OCI-LY7 (cell line): ENCODE measurements around the gene DNAH17. TPM values are rescaled to one million over a fixed set of nuclear protein-coding genes. Genes with fewer than 3 reads are reported as not detected.
A peak's percentile ranks its signal among the peaks of the same experiment; 100 is the strongest.

Experiments used
- BruUV-seq: library from RNA; stranded (reverse); fragments of 400-500 nt; replicated peaks from 2 replicates; lab custom pipeline; 2021; lab: Mats Ljungman, UMichigan
- CTCF ChIA-PET: fragments of 300-600 bp; sonication (Branson Sonifier 250); formaldehyde crosslinking; loops from one replicate; lab custom pipeline; 2022; ENCODE audit warnings: antibody characterized with exemption; ENCODE audit not compliant: unreplicated experiment; lab: Charles Lee
- POLR2A ChIA-PET: fragments of 300-600 bp; sonication (Branson Sonifier 250); formaldehyde crosslinking; loops from one replicate; lab custom pipeline; 2022; ENCODE audit warnings: antibody characterized with exemption; lab: Charles Lee
- DNase-seq: peaks from one replicate; pipeline ENCODE4 v3.0.0-alpha.2; 2015; ENCODE audit warnings: low spot score
- H2AFZ ChIP-seq: fragments of 200-600 bp; sonication (generic), shearing (Covaris generic); 2 replicates; pipeline ENCODE4 v1.6.1; 2014; ENCODE audit warnings: mild to moderate bottlenecking, antibody characterized with exemption, low read length, moderate library complexity
- H3K27ac ChIP-seq: fragments of 200-600 bp; sonication (generic); 2 replicates; pipeline ENCODE4 v1.5.1; 2014; ENCODE audit warnings: mixed run types, low read depth, mild to moderate bottlenecking, moderate library complexity, low read length, inconsistent platforms; ENCODE audit not compliant: poor library complexity, severe bottlenecking
- H3K36me3 ChIP-seq: fragments of 200-600 bp; sonication (generic); 2 replicates; pipeline ENCODE4 v1.6.1; 2014; ENCODE audit warnings: mild to moderate bottlenecking, antibody characterized with exemption, low read length, moderate library complexity, mixed read lengths; ENCODE audit not compliant: insufficient read depth
- H3K4me1 ChIP-seq: fragments of 200-600 bp; sonication (generic); 2 replicates; pipeline ENCODE4 v1.5.1; 2014; ENCODE audit warnings: mild to moderate bottlenecking, low read length; ENCODE audit not compliant: insufficient read depth, poor library complexity, severe bottlenecking
- H3K4me2 ChIP-seq: fragments of 200-600 bp; sonication (generic); 2 replicates; pipeline ENCODE4 v1.6.1; 2014; ENCODE audit warnings: mild to moderate bottlenecking, low read length
- H3K4me3 ChIP-seq: fragments of 200-600 bp; sonication (generic); 2 replicates; pipeline ENCODE4 v1.5.1; 2014; ENCODE audit warnings: mild to moderate bottlenecking, low read depth, low read length; ENCODE audit not compliant: poor library complexity, severe bottlenecking
- H3K79me2 ChIP-seq: fragments of 200-600 bp; sonication (generic); 2 replicates; pipeline ENCODE4 v1.6.1; 2016; ENCODE audit warnings: low read depth, mild to moderate bottlenecking, low read length, moderate library complexity, mixed read lengths; ENCODE audit not compliant: insufficient read depth
- H3K9me2 ChIP-seq: fragments of 200-600 bp; sonication (generic); 2 replicates; pipeline ENCODE4 v1.6.1; 2016; ENCODE audit warnings: mild to moderate bottlenecking, low read length, mixed read lengths; ENCODE audit not compliant: insufficient read depth
- H3K9me3 ChIP-seq: fragments of 200-600 bp; sonication (generic); 2 replicates; pipeline ENCODE4 v1.6.1; 2014; ENCODE audit warnings: mild to moderate bottlenecking, mixed run types, low read length, mixed read lengths
- H4K20me1 ChIP-seq: fragments of 200-600 bp; sonication (generic); 2 replicates; pipeline ENCODE4 v1.6.1; 2014; ENCODE audit warnings: mild to moderate bottlenecking, antibody characterized with exemption, low read length, moderate library complexity, mixed read lengths; ENCODE audit not compliant: insufficient read depth
- CTCF ChIP-seq: fragments of 200-600 bp; sonication (generic); conservative IDR thresholded peaks from 2 replicates; pipeline ENCODE4 v1.5.1; 2014; ENCODE audit warnings: mild to moderate bottlenecking, antibody characterized with exemption, low read length, moderate library complexity, mixed read lengths
- EZH2phosphoT487 ChIP-seq: fragments of 200-600 bp; sonication (generic); IDR thresholded peaks from 2 replicates; pipeline ENCODE4 v1.6.1; 2018; ENCODE audit warnings: low read depth, borderline replicate concordance, mild to moderate bottlenecking, mixed run types, antibody characterized with exemption, low read length, moderate library complexity, mixed read lengths
- intact Hi-C: fragments of 100-400 bp; cut with micrococcal nuclease; formaldehyde crosslinking; loops from one replicate; pipeline ENCODE4 v1.10.0; 2022; ENCODE audit not compliant: unreplicated experiment
- total RNA-seq, 2 experiments: library from RNA; depleted of rRNA in 1 of 2; stranded (reverse); fragments of >200 nt in 1 of 2; shearing (Covaris generic) in 1 of 2; gene quantifications; 2 replicates each; pipeline ENCODE4 v1.2.3, GENCODE V29; 2014 to 2022

Gene DNAH17
- total RNA-seq, 2 experiments from 2014 or later: 0.89 to 1.1 TPM

DNA sequence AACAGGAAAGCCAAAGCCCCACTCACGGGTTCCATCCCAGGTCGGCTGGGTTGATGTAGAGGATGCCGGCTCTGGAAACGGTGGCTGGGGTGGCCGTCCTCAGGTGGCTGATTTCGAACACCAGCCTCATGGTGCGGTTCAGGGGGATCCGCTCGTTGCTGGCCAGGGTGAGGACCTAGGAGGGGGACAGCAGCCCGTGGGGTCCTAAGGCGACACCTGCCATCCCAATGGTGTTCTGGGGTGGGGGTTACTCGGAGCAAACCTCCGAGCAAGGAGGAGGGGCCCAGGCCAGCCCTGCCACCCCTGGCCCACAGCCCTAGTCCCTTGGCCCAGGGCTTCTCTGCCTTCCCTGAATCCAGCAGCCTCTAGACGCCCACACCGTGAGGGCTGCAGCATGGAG lies 86.5 kb downstream of the DNAH17 start:
- H2AFZ ChIP-seq: no peak overlapping the region
- intact Hi-C loops: no loop called here
- TF ChIP-seq EZH2phosphoT487 (no peak), CTCF (no peak)
- H3K4me2 ChIP-seq: no peak overlapping the region
- no peaks in the 10 kb centered on the region for H4K20me1 ChIP-seq
- H3K36me3 ChIP-seq: no peaks in the 10 kb centered on the region
- DNase-seq: no peak
- no peaks in the 10 kb centered on the region for H3K79me2 ChIP-seq
- no peaks in the 10 kb centered on the region for H3K9me3 ChIP-seq
- no peaks in the 10 kb centered on the region for H3K9me2 ChIP-seq
- CTCF ChIA-PET: no interaction called here
- H3K27ac ChIP-seq: no peak overlapping the region
- no peak overlapping the region for H3K4me3 ChIP-seq
- no peaks in the 10 kb centered on the region for H3K4me1 ChIP-seq
- POLR2A ChIA-PET: no interaction called here
- BruUV-seq: no TSS peak

DNA sequence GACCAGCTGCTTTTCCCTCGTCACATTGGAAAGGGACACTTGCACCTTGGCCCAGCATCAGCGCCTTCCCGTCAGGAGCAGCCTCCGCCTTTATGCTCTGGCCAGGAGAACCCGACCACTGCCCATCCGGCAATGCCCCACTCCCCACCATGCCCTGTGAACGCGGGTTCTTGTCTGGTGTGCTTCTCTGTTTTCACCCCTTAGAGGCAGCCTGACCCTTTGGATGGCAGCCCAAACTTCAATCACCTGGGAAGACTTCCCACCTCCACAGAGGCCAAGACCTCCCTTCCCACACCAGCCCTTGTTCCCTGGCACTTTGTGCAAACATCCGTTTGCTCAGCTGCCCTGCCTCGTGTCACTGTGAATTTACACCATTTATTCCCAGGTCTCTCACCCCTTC lies 87.0 kb downstream of the DNAH17 start:
- BruUV-seq: no TSS peak
- intact Hi-C loops: no loop called here
- Histone ChIP-seq H3K4me2 (no peak overlapping the region), H3K36me3 (no peaks in the 10 kb centered on the region), H4K20me1 (no peaks in the 10 kb centered on the region), H3K27ac (no peak overlapping the region), H3K9me3 (no peaks in the 10 kb centered on the region), H2AFZ (no peak overlapping the region), H3K4me1 (peaks cover 2% of the 10 kb centered on the region), H3K79me2 (no peaks in the 10 kb centered on the region), H3K9me2 (no peaks in the 10 kb centered on the region), H3K4me3 (no peak overlapping the region)
- TF ChIP-seq EZH2phosphoT487: no peak
- TF ChIP-seq CTCF: no peak
- no peak for DNase-seq
- POLR2A ChIA-PET: no interaction called here
- CTCF ChIA-PET: no interaction called here

DNA sequence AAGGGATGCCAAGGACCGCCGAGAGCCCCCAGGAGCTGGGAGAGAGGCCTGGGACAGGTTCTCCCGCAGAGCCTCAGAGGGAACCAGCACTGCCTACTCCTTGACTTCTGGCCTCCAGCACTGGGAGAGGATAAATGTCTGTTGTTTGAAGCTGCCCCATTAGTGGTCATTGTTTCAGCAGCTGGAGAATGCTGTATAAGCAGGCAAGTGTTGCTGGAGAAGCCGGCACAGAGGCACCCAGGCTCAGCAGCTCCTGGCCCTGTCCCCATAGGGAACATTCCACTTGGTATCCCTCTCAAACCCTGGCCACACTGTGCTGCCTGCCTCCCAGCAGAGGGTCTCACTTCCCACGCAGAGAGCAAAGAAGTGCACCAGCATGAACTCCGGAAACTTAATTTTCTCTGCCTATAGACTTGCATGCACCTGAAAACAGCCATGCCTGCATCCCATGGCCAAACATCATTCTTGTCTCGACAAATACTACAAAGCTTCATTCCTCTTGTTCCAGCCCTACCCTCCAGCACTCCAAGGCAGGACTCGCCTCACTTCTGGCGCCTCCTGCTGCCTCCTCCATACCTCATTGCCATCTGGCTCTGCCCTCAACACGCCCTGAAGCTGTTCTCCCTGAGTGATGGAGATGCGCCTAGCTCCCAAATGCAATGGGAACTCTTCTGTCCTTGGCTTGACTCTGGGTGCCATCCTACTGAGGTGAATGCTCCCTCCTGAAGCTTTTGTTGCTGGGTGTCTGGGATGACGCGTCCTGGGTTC lies 88.1 kb downstream of the DNAH17 start:
- intact Hi-C loops: no loop called here
- H3K9me3 ChIP-seq: no peaks in the 10 kb centered on the region
- no peak overlapping the region for H2AFZ ChIP-seq
- H3K4me1 ChIP-seq: peaks cover 12% of the 10 kb centered on the region
- POLR2A ChIA-PET: interaction anchor here (0.6 kb wide), 1 partner anchor 312 kb away, joined by 4 read pairs; no protein-coding TSS in a partner anchor
- TF ChIP-seq CTCF (peak; percentile 29), EZH2phosphoT487 (no peak)
- no peaks in the 10 kb centered on the region for H3K79me2 ChIP-seq
- H3K27ac ChIP-seq: no peak overlapping the region
- no peak for DNase-seq
- CTCF ChIA-PET: no interaction called here
- H3K4me3 ChIP-seq: no peak overlapping the region
- no peaks in the 10 kb centered on the region for H3K9me2 ChIP-seq
- BruUV-seq: no TSS peak
- no peaks in the 10 kb centered on the region for H3K36me3 ChIP-seq
- H3K4me2 ChIP-seq: no peak overlapping the region
- no peaks in the 10 kb centered on the region for H4K20me1 ChIP-seq
